Measurements from ENCODE around the gene NXF1.

NXF1 gene

GRCh38 chr11:62805076-62805892, at the start of gene NXF1 (continued):
- peak; percentile 55; the same call in 1 of the 2 replicates for TF ChIP-seq KLF1 (tag by site-specific recombination; IDR thresholded peaks at IDR 0.05)
- TF ChIP-seq ZSCAN4 (tag by site-specific recombination; IDR thresholded peaks at IDR 0.05), result no peak
- TF ChIP-seq, protein P1, sequence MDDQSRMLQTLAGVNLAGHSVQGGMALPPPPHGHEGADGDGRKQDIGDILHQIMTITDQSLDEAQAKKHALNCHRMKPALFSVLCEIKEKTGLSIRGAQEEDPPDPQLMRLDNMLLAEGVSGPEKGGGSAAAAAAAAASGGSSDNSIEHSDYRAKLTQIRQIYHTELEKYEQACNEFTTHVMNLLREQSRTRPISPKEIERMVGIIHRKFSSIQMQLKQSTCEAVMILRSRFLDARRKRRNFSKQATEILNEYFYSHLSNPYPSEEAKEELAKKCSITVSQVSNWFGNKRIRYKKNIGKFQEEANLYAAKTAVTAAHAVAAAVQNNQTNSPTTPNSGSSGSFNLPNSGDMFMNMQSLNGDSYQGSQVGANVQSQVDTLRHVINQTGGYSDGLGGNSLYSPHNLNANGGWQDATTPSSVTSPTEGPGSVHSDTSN (CRISPR knock-in tag; IDR thresholded peaks at IDR 0.05), result peak; percentile 66; the same call in 1 of the 2 replicates
- peak; percentile 84 for TF ChIP-seq ZNF660 (tag by site-specific recombination; IDR thresholded peaks at IDR 0.05)
- TF ChIP-seq SP3 (tag by site-specific recombination; IDR thresholded peaks at IDR 0.05), result peak; percentile 88
- TF ChIP-seq, protein P2, sequence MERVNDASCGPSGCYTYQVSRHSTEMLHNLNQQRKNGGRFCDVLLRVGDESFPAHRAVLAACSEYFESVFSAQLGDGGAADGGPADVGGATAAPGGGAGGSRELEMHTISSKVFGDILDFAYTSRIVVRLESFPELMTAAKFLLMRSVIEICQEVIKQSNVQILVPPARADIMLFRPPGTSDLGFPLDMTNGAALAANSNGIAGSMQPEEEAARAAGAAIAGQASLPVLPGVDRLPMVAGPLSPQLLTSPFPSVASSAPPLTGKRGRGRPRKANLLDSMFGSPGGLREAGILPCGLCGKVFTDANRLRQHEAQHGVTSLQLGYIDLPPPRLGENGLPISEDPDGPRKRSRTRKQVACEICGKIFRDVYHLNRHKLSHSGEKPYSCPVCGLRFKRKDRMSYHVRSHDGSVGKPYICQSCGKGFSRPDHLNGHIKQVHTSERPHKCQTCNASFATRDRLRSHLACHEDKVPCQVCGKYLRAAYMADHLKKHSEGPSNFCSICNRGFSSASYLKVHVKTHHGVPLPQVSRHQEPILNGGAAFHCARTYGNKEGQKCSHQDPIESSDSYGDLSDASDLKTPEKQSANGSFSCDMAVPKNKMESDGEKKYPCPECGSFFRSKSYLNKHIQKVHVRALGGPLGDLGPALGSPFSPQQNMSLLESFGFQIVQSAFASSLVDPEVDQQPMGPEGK (tag by site-specific recombination; IDR thresholded peaks at IDR 0.05), result peak; percentile 46; the same call in 1 of the 2 replicates
- no peak for TF ChIP-seq ZFP37 (tag by site-specific recombination; IDR thresholded peaks at IDR 0.05)
- TF ChIP-seq KLF16 (tag by site-specific recombination; IDR thresholded peaks at IDR 0.05), result peak; percentile 87
- TF ChIP-seq ZNF404 (tag by site-specific recombination; IDR thresholded peaks at IDR 0.05), result no peak
- TF ChIP-seq ZSCAN16 (tag by site-specific recombination; IDR thresholded peaks at IDR 0.05), result no peak
- peak; percentile 73 for TF ChIP-seq ZFHX2 (tag by site-specific recombination; conservative IDR thresholded peaks at IDR 0.05)
- peak; percentile 31; the same call in 1 of the 2 replicates for TF ChIP-seq ZIC2 (tag by site-specific recombination; IDR thresholded peaks at IDR 0.05)
- TF ChIP-seq ZNF140 (tag by site-specific recombination; IDR thresholded peaks at IDR 0.05), result no peak
- peak; percentile 30; the same call in 1 of the 2 replicates for TF ChIP-seq KLF10 (tag by site-specific recombination; IDR thresholded peaks at IDR 0.05)
- 0 out of 2 replicates have a peak, but pooled peaks have one; percentile 38 for TF ChIP-seq ZNF335 (tag by site-specific recombination; conservative IDR thresholded peaks at IDR 0.05)
- TF ChIP-seq REST (tag by site-specific recombination; IDR thresholded peaks at IDR 0.05), result 0 out of 2 replicates have a peak, but pooled peaks have one; percentile 18
- TF ChIP-seq, protein P3, sequence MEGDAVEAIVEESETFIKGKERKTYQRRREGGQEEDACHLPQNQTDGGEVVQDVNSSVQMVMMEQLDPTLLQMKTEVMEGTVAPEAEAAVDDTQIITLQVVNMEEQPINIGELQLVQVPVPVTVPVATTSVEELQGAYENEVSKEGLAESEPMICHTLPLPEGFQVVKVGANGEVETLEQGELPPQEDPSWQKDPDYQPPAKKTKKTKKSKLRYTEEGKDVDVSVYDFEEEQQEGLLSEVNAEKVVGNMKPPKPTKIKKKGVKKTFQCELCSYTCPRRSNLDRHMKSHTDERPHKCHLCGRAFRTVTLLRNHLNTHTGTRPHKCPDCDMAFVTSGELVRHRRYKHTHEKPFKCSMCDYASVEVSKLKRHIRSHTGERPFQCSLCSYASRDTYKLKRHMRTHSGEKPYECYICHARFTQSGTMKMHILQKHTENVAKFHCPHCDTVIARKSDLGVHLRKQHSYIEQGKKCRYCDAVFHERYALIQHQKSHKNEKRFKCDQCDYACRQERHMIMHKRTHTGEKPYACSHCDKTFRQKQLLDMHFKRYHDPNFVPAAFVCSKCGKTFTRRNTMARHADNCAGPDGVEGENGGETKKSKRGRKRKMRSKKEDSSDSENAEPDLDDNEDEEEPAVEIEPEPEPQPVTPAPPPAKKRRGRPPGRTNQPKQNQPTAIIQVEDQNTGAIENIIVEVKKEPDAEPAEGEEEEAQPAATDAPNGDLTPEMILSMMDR (tag by site-specific recombination; IDR thresholded peaks at IDR 0.05), result no peak
- peak; percentile 78; the same call in 1 of the 2 replicates for TF ChIP-seq ZNF391 (tag by site-specific recombination; IDR thresholded peaks at IDR 0.05; ENCODE audit: borderline replicate concordance, low read depth)
- peak; percentile 94 for TF ChIP-seq ZBTB8A (tag by site-specific recombination; IDR thresholded peaks at IDR 0.05)
- no peak for TF ChIP-seq ZNF174 (tag by site-specific recombination; IDR thresholded peaks at IDR 0.05)
- 0 out of 2 replicates have a peak, but pooled peaks have one; percentile 52 for TF ChIP-seq ZNF501 (tag by site-specific recombination; IDR thresholded peaks at IDR 0.05)
- TF ChIP-seq ZNF280C (tag by site-specific recombination; IDR thresholded peaks at IDR 0.05), result no peak
- TF ChIP-seq ZBTB6 (tag by site-specific recombination; IDR thresholded peaks at IDR 0.05), result peak; percentile 28; the same call in 1 of the 2 replicates
- TF ChIP-seq, protein P4, sequence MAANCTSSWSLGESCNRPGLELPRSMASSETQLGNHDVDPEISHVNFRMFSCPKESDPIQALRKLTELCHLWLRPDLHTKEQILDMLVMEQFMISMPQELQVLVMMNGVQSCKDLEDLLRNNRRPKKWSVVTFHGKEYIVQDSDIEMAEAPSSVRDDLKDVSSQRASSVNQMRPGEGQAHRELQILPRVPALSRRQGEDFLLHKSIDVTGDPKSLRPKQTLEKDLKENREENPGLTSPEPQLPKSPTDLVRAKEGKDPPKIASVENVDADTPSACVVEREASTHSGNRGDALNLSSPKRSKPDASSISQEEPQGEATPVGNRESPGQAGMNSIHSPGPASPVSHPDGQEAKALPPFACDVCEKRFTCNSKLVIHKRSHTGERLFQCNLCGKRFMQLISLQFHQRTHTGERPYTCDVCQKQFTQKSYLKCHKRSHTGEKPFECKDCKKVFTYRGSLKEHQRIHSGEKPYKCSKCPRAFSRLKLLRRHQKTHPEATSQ (tag by site-specific recombination; IDR thresholded peaks at IDR 0.05), result peak; percentile 89

All from HEK293 (cell line).